ENCODE data around the gene SH3RF3.

DNA sequence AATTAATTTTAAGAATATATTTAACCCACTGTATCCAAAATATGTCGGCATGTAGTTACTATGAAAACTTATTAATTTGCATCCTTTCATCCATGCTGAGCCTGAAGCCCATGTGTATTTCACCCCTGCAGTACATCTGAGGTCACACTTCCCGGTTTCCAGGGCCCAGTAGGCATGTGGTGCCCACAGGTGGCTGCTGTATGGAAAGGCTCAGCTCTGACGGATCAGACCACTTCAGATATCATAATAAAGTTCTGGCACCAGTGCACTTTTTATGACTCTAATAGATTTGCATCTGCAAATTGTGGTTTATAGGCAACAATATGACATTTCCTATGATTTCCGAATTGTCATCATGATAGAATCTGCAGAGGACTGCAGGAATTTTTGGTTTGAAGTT, 22.5 kb downstream of the SH3RF3 start:
- TF ChIP-seq POLR2AphosphoS5 (IDR thresholded peaks at IDR 0.05) (no peak), POLR2A (IDR thresholded peaks at IDR 0.05) (no peak)
- TF ChIP-seq, protein P1, sequence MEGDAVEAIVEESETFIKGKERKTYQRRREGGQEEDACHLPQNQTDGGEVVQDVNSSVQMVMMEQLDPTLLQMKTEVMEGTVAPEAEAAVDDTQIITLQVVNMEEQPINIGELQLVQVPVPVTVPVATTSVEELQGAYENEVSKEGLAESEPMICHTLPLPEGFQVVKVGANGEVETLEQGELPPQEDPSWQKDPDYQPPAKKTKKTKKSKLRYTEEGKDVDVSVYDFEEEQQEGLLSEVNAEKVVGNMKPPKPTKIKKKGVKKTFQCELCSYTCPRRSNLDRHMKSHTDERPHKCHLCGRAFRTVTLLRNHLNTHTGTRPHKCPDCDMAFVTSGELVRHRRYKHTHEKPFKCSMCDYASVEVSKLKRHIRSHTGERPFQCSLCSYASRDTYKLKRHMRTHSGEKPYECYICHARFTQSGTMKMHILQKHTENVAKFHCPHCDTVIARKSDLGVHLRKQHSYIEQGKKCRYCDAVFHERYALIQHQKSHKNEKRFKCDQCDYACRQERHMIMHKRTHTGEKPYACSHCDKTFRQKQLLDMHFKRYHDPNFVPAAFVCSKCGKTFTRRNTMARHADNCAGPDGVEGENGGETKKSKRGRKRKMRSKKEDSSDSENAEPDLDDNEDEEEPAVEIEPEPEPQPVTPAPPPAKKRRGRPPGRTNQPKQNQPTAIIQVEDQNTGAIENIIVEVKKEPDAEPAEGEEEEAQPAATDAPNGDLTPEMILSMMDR (IDR thresholded peaks at IDR 0.05) = no peak
